ENCODE measurements around the gene STX18. TPM values are rescaled to one million over a fixed set of nuclear protein-coding genes. Genes with fewer than 3 reads are reported as not detected.

Gene STX18
- total RNA-seq, 2 experiments from 2014 or later: 25.3 to 33.5 TPM

- no peak for ATAC-seq
- Mint-ChIP-seq H3K27me3 (no peaks in the 10 kb centered on the region), H3K36me3 (ENCODE audit: low read depth) (peaks cover 30% of the 10 kb centered on the region), H3K4me1 (peaks cover 24% of the 10 kb centered on the region), H3K9me3 (ENCODE audit: low read depth) (no peaks in the 10 kb centered on the region), H3K4me3 (no peak overlapping the region), H3K27ac (no peak overlapping the region)
- CTCF ChIA-PET: interaction anchor here (1.0 to 1.8 kb wide), 2 partner anchors 8 to 1403 kb away, joined by 3 to 5 read pairs; no protein-coding TSS in a partner anchor
- intact Hi-C loops (cut with DNase I, micrococcal nuclease): no loop called here
- POLR2A ChIA-PET: no interaction called here
- DNase-seq: no peak
Observed at GRCh38 chr4:4416981-4417380, 124.9 kb downstream of the STX18 start.

GRCh38 chr4:4415806-4416805, 125.7 kb downstream of the STX18 start:
- ATAC-seq: no peak
- Mint-ChIP-seq H3K27me3 (no peaks in the 10 kb centered on the region), H3K4me3 (no peak overlapping the region), H3K9me3 (ENCODE audit: low read depth) (no peaks in the 10 kb centered on the region), H3K4me1 (peaks cover 24% of the 10 kb centered on the region), H3K36me3 (ENCODE audit: low read depth) (peaks cover 27% of the 10 kb centered on the region), H3K27ac (no peak overlapping the region)
- ChIA-PET CTCF (interaction anchor here (1.0 to 1.8 kb wide), 3 partner anchors 7 to 1404 kb away, joined by 3 to 5 read pairs (median 4); no protein-coding TSS in a partner anchor), POLR2A (no interaction called here)
- DNase-seq: no peak
- intact Hi-C loops (cut with DNase I, micrococcal nuclease): no loop called here

GRCh38 chr4:4415107-4415805, 126.6 kb downstream of the STX18 start:
- Mint-ChIP-seq H3K27me3 (no peaks in the 10 kb centered on the region), H3K4me1 (peaks cover 24% of the 10 kb centered on the region), H3K36me3 (ENCODE audit: low read depth) (peaks cover 22% of the 10 kb centered on the region), H3K4me3 (no peak overlapping the region), H3K9me3 (ENCODE audit: low read depth) (no peaks in the 10 kb centered on the region), H3K27ac (no peak overlapping the region)
- intact Hi-C loops (cut with DNase I, micrococcal nuclease): no loop called here
- no peak for ATAC-seq
- ChIA-PET CTCF (interaction anchor here (0.6 kb wide), 1 partner anchor 72 kb away, joined by 4 read pairs; no protein-coding TSS in a partner anchor), POLR2A (no interaction called here)
- DNase-seq: no peak

- intact Hi-C loops (cut with DNase I, micrococcal nuclease): no loop called here
- H3K36me3 Mint-ChIP-seq (ENCODE audit: low read depth): peaks cover 13% of the 10 kb centered on the region
- peaks cover 12% of the 10 kb centered on the region for H3K4me1 Mint-ChIP-seq
- no peaks in the 10 kb centered on the region for H3K9me3 Mint-ChIP-seq (ENCODE audit: low read depth)
- ATAC-seq: no peak
- H3K27me3 Mint-ChIP-seq: no peaks in the 10 kb centered on the region
- no peak overlapping the region for H3K27ac Mint-ChIP-seq
- ChIA-PET CTCF (interaction anchor here (0.5 kb wide), 1 partner anchor 20 kb away, joined by 3 read pairs; no protein-coding TSS in a partner anchor), POLR2A (no interaction called here)
- no peak for DNase-seq
- no peak overlapping the region for H3K4me3 Mint-ChIP-seq
Observed at GRCh38 chr4:4413806-4414205, 128.0 kb downstream of the STX18 start.

GRCh38 chr4:4413373-4413725, 128.5 kb downstream of the STX18 start:
- peaks cover 8% of the 10 kb centered on the region for H3K36me3 Mint-ChIP-seq (ENCODE audit: low read depth)
- ChIA-PET POLR2A (no interaction called here), CTCF (interaction anchor here (0.5 kb wide), 1 partner anchor 20 kb away, joined by 3 read pairs; no protein-coding TSS in a partner anchor)
- no peak overlapping the region for H3K4me3 Mint-ChIP-seq
- peaks cover 7% of the 10 kb centered on the region for H3K4me1 Mint-ChIP-seq
- intact Hi-C loops (cut with DNase I, micrococcal nuclease): no loop called here
- ATAC-seq (no peak), DNase-seq (no peak)
- H3K9me3 Mint-ChIP-seq (ENCODE audit: low read depth): no peaks in the 10 kb centered on the region
- no peak overlapping the region for H3K27ac Mint-ChIP-seq
- no peaks in the 10 kb centered on the region for H3K27me3 Mint-ChIP-seq

GRCh38 chr4:4412641-4413372, 129.0 kb downstream of the STX18 start:
- Mint-ChIP-seq H3K27me3 (no peaks in the 10 kb centered on the region), H3K9me3 (ENCODE audit: low read depth) (no peaks in the 10 kb centered on the region), H3K4me1 (peaks cover 2% of the 10 kb centered on the region), H3K27ac (no peak overlapping the region), H3K36me3 (ENCODE audit: low read depth) (peaks cover 8% of the 10 kb centered on the region), H3K4me3 (no peak overlapping the region)
- CTCF ChIA-PET: interaction anchor here (1.9 kb wide), 1 partner anchor 22 kb away, joined by 4 read pairs; no protein-coding TSS in a partner anchor
- ATAC-seq (no peak), DNase-seq (no peak)
- intact Hi-C loops (cut with DNase I, micrococcal nuclease): no loop called here
- POLR2A ChIA-PET: no interaction called here

- CTCF ChIA-PET: interaction anchor here (1.0 to 1.9 kb wide), 2 partner anchors 14 to 22 kb away, joined by 3 to 4 read pairs; no protein-coding TSS in a partner anchor
- no peak for ATAC-seq
- no peak overlapping the region for H3K27ac Mint-ChIP-seq
Observed at GRCh38 chr4:4411906-4412305, 129.9 kb downstream of the STX18 start.

GRCh38 chr4:4410271-4410670, 131.6 kb downstream of the STX18 start:
- no peaks in the 10 kb centered on the region for H3K36me3 Mint-ChIP-seq (ENCODE audit: low read depth)
- DNase-seq (no peak), ATAC-seq (no peak)
- ChIA-PET CTCF (interaction anchor here (0.6 kb wide), 1 partner anchor 103 kb away, joined by 3 read pairs; no protein-coding TSS in a partner anchor), POLR2A (no interaction called here)
- intact Hi-C loops (cut with DNase I, micrococcal nuclease): no loop called here
- H3K27me3 Mint-ChIP-seq: no peaks in the 10 kb centered on the region
- H3K9me3 Mint-ChIP-seq (ENCODE audit: low read depth): no peaks in the 10 kb centered on the region
- H3K27ac Mint-ChIP-seq: no peak overlapping the region
- H3K4me3 Mint-ChIP-seq: no peak overlapping the region
- H3K4me1 Mint-ChIP-seq: no peaks in the 10 kb centered on the region

More at GRCh38 chr4:4411906-4412305, 129.9 kb downstream of the STX18 start:
- POLR2A ChIA-PET: no interaction called here
- Mint-ChIP-seq H3K4me1 (no peaks in the 10 kb centered on the region), H3K4me3 (no peak overlapping the region), H3K36me3 (ENCODE audit: low read depth) (peaks cover 8% of the 10 kb centered on the region), H3K27me3 (no peaks in the 10 kb centered on the region), H3K9me3 (ENCODE audit: low read depth) (no peaks in the 10 kb centered on the region)
- DNase-seq: no peak
- intact Hi-C loops (cut with DNase I, micrococcal nuclease): no loop called here

GRCh38 chr4:4409416-4410115, 132.3 kb downstream of the STX18 start:
- H3K9me3 Mint-ChIP-seq (ENCODE audit: low read depth): no peaks in the 10 kb centered on the region
- ChIA-PET POLR2A (no interaction called here), CTCF (interaction anchor here (1.5 kb wide), 1 partner anchor 8 kb away, joined by 5 read pairs; no protein-coding TSS in a partner anchor)

GRCh38 chr4:4408576-4409335, 133.1 kb downstream of the STX18 start:
- H3K36me3 Mint-ChIP-seq (ENCODE audit: low read depth): no peaks in the 10 kb centered on the region
- no peak overlapping the region for H3K4me3 Mint-ChIP-seq
- POLR2A ChIA-PET: no interaction called here
- no peak overlapping the region for H3K27ac Mint-ChIP-seq
- CTCF ChIA-PET: interaction anchor here (1.5 kb wide), 1 partner anchor 9 kb away, joined by 5 read pairs; no protein-coding TSS in a partner anchor
- ATAC-seq: no peak
- intact Hi-C loops (cut with DNase I, micrococcal nuclease): no loop called here
- H3K9me3 Mint-ChIP-seq (ENCODE audit: low read depth): no peaks in the 10 kb centered on the region
- H3K27me3 Mint-ChIP-seq: no peaks in the 10 kb centered on the region
- H3K4me1 Mint-ChIP-seq: no peaks in the 10 kb centered on the region
- DNase-seq: no peak

More at GRCh38 chr4:4409416-4410115, 132.3 kb downstream of the STX18 start:
- Mint-ChIP-seq H3K36me3 (ENCODE audit: low read depth) (no peaks in the 10 kb centered on the region), H3K4me3 (no peak overlapping the region), H3K4me1 (no peaks in the 10 kb centered on the region), H3K27me3 (no peaks in the 10 kb centered on the region), H3K27ac (no peak overlapping the region)
- DNase-seq: no peak
- intact Hi-C loops (cut with DNase I, micrococcal nuclease): no loop called here
- no peak for ATAC-seq
